GM21723 (cell line): ENCODE data around the gene VWA3B.
"Not testable (repeated sequence)": the region's sequence is repeated elsewhere in the genome, so short reads cannot be mapped to it uniquely, and the experiment has no call there.

Experiments
- ATAC-seq: cut with Tn5 transposase; IDR thresholded peaks from one replicate; pipeline ENCODE4 v1.9.1; 2021; ENCODE audit warnings: mild to moderate bottlenecking, moderate library complexity; ENCODE audit not compliant: unreplicated experiment

Gene VWA3B

GRCh38 chr2:98087447-98088020, 567 bp downstream of the VWA3B start:
- no peak for ATAC-seq

- ATAC-seq, result no peak
These were observed 1.3 kb downstream of the VWA3B start for GRCh38 chr2:98088261-98088660.

- ATAC-seq, result no peak
These were observed 3.0 kb downstream of the VWA3B start for GRCh38 chr2:98089941-98090340.

GRCh38 chr2:98090951-98091350, 4.0 kb downstream of the VWA3B start:
- no peak for ATAC-seq

DNA sequence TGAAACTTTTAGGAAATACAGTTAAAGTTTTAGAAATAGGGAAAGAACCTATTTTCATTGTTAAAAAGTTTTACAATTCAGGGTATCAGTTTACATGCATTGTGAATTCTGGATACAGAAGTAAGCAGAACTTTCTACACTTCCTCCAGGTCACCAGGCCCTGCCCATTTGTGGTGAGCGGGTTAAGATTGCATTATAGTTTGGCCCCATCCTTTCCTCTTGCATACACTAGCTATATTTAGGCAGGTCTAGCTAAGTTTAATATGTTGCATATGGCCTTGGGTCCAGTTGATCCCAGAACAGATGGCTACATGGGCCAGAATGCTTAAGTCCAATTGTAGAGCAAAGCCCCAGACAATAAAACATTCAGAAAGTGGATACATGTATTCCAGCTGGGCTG, 4.8 kb downstream of the VWA3B start:
- ATAC-seq, result no peak

DNA sequence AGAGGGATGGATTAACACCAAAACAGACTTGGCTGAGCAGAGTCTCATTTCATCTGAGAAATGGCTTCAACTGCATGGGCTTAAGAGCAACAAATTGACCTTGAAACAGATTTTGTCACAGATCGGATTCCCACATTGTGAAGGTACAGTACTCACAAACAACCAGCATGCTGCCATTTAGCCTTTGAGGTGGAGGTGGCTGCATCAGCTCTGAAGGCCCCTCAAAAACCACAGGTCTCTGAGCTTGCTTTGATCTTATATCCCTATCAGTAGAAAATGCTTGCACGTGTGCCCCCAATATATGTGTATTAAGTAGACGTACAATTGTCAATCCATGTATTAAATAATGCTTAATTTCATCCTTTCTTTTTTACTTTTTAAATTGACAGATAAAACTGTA, 6.2 kb downstream of the VWA3B start:
- no peak for ATAC-seq

- ATAC-seq, result no peak
These were observed 6.6 kb downstream of the VWA3B start for GRCh38 chr2:98093611-98094010.

GRCh38 chr2:98099939-98100743, 13.2 kb downstream of the VWA3B start:
- ATAC-seq, result no peak

DNA sequence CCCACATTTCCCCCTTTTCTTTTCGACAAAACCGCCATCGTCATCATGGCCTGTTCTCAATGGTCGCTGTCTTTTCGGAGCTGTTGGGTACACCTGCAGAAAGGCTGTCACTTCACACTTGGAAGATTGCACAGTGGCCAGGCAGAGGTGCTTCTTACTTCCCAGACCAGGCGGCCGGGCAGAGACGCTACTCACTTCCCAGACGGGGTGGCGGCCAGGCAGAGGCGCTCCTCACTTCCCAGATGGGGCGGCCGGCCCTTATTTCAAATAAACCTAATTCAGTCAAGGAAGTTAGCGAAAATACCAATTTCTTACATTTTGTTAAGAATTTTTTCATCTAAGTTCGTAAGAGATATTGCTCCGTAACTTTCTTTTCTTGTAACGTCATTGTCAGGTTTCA, 15.3 kb downstream of the VWA3B start:
- not testable (repeated sequence) for ATAC-seq

DNA sequence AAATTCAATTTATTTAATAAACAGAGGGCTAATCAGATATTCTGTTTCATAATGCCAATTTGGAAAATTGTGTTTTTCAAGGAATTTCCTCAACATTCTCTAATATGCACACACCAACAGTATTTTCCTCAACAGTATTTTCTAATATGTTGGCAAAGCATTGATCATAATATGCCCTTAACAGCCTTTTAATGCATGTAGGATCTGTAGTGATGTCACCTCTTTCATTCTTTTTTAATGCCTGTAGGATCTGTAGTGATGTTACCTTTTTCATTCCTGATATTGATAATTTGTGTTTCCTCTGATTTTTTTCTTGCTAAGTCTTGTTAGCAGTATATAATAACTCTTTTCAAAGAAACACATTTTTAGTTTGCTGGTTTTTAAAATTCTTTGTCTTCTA, 15.9 kb downstream of the VWA3B start:
- ATAC-seq, result no peak

GRCh38 chr2:98108110-98108509, 21.1 kb downstream of the VWA3B start:
- no peak for ATAC-seq

DNA sequence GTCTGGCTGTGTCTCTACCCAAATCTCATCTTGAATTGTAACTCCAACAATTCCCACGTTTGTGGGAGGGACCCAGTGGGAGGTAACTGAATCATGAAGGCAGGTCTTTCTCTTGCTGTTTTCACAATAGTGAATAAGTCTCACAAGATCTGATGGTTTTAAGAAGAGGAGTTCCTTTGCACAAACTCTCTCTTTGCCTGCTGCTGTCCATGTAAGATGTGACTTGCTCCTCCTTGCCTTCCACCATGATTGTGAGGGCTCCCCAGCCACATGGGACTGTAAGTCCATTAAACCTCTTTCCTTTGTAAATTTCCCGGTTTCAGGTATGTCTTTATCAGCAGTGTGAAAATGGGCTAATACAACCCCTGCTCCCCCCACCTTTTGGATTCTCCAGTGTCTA, 23.8 kb downstream of the VWA3B start:
- no peak for ATAC-seq

DNA sequence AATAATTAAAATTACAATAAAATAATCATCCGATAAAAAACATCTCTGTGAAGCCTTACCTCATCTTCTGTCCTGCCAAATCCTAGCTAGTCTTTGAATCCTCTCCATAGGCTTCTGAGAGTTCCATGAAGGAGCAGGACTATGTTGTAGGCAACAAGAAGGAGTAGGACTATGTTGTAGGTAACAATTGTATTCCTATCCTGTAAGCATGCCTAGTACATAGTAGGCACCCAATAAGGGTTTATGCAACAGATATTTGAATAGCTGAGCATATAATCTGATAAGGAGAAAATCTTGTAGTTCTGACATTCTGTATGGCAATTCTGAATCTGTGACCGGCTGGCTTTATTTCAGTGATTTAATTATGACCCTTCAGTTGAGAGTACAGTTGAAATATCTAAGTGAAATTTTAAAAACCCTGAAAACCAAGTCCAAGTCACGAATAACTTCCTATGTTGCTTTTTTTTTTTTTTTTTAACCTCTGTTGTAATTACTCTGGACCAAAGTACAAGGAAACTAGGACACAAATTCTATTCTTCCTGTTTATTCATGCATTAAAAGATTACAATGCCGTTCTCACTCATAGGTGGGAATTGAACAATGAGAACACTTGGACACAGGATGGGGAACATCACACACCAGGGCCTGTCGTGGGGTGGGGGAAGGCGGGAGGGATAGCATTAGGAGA, 27.8 kb downstream of the VWA3B start:
- no peak for ATAC-seq

- ATAC-seq, result no peak
These were observed 31.2 kb downstream of the VWA3B start for GRCh38 chr2:98118161-98118560.

GRCh38 chr2:98118852-98119251, 31.9 kb downstream of the VWA3B start:
- ATAC-seq, result no peak

- ATAC-seq, result no peak
These were observed 34.2 kb downstream of the VWA3B start for GRCh38 chr2:98121149-98121548.

- ATAC-seq, result no peak
These were observed 35.6 kb downstream of the VWA3B start for GRCh38 chr2:98122524-98122923.

GRCh38 chr2:98123286-98123685, 36.3 kb downstream of the VWA3B start:
- no peak for ATAC-seq

DNA sequence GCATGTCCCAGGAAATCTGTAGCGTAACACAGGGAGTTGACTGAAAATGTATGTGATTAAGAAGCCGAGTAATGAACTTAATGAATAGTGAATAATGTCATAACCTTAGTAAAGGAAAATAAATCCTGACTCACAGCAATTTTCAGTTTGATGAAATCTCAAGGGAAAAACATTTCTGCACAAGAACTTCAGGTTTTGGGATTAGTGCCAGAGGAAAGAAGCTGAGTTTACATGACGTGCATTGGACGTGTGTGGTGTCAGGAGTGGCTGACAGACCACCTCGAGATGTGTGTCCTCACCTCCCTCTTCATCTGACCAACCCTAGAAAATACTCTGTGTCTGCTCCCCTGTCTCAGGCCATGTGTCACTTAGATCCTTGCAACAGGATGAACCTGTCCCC, 39.1 kb downstream of the VWA3B start:
- no peak for ATAC-seq

GRCh38 chr2:98127229-98127989, 40.4 kb downstream of the VWA3B start:
- ATAC-seq, result no peak

GRCh38 chr2:98128556-98129109, 41.7 kb downstream of the VWA3B start:
- no peak for ATAC-seq
